ENCODE results near the gene PTPN21. TPM values are rescaled to one million over a fixed set of nuclear protein-coding genes. Genes with fewer than 3 reads are reported as not detected.

PTPN21 gene
- total and polyA plus RNA-seq, 3 experiments from 2014 or later = 0.28 to 0.53 TPM; not detected in 1

- Mint-ChIP-seq H3K4me3 (peak overlapping the region; percentile 84 to 100 (median 89)), H3K27ac (peak overlapping the region; percentile 64 to 100 (median 88)), H3K36me3 (peaks cover 6 to 28% (median 10%) of the 10 kb centered on the region in 3 donors), H3K4me1 (peaks cover 29 to 45% (median 34%) of the 10 kb centered on the region in 3 donors), H3K27me3 (peaks cover 3 to 5% of the 10 kb centered on the region in 2 donors), H3K9me3 (no peaks in the 10 kb centered on the region)
- peaks cover 19% of the 10 kb centered on the region for H3K4me1 ChIP-seq (ENCODE audit: insufficient read depth, low read length)
- peak overlapping the region; percentile 62 for H3K27ac ChIP-seq (ENCODE audit: low read depth, low read length)
- H3K27me3 ChIP-seq (ENCODE audit: insufficient read depth, low read length, poor library complexity, severe bottlenecking) = no peaks in the 10 kb centered on the region
- peak overlapping the region; percentile 71 for H3K4me3 ChIP-seq (ENCODE audit: low read length)
- DNase-seq = no peak
- peaks cover 10% of the 10 kb centered on the region for H3K36me3 ChIP-seq (ENCODE audit: insufficient read depth, low read length)
- CTCF ChIA-PET = interaction anchor here (1.7 kb wide), 1 partner anchor 11 kb away, joined by 3 read pairs; no protein-coding TSS in a partner anchor
- no peaks in the 10 kb centered on the region for H3K9me3 ChIP-seq (ENCODE audit: low read length)
- POLR2A ChIA-PET = no interaction called here
These were observed 9.0 kb upstream of the PTPN21 start for GRCh38 chr14:88563845-88564244.

- POLR2A ChIA-PET = no interaction called here
- Histone ChIP-seq H3K36me3 (ENCODE audit: insufficient read depth, low read length) (peaks cover 2% of the 10 kb centered on the region), H3K4me3 (ENCODE audit: low read length) (peak within 1 kb of the TSS; percentile 71), H3K27ac (ENCODE audit: low read depth, low read length) (peak within 1 kb of the TSS; percentile 62), H3K9me3 (ENCODE audit: low read length) (no peaks in the 10 kb centered on the region), H3K27me3 (ENCODE audit: insufficient read depth, low read length, poor library complexity, severe bottlenecking) (no peaks in the 10 kb centered on the region), H3K4me1 (ENCODE audit: insufficient read depth, low read length) (peaks cover 19% of the 10 kb centered on the region)
- H3K27me3 Mint-ChIP-seq = peaks cover 3 to 5% of the 10 kb centered on the region in 2 donors
- H3K9me3 Mint-ChIP-seq = no peaks in the 10 kb centered on the region
- H3K4me1 Mint-ChIP-seq = peaks cover 31 to 46% (median 35%) of the 10 kb centered on the region in 3 donors
- peaks cover 4 to 20% (median 6%) of the 10 kb centered on the region in 3 donors for H3K36me3 Mint-ChIP-seq
- H3K27ac Mint-ChIP-seq = peak within 1 kb of the TSS in 7 of 8 donors; percentile 86 to 100 (median 92)
- CTCF ChIA-PET = interaction anchor here (1.7 kb wide), 1 partner anchor 10 kb away, joined by 3 read pairs; no protein-coding TSS in a partner anchor
- peak within 1 kb of the TSS; percentile 84 to 100 (median 91) for H3K4me3 Mint-ChIP-seq
- peak; percentile 78 to 91 (median 88) for DNase-seq
These were observed 8.3 kb upstream of the PTPN21 start, which contains the start of gene ZC3H14 for GRCh38 chr14:88562831-88563686. Gene ZC3H14, plus strand, starts transcription at chr14:88563037. Its CDS starts 97 bp downstream, at chr14:88563134.

DNA sequence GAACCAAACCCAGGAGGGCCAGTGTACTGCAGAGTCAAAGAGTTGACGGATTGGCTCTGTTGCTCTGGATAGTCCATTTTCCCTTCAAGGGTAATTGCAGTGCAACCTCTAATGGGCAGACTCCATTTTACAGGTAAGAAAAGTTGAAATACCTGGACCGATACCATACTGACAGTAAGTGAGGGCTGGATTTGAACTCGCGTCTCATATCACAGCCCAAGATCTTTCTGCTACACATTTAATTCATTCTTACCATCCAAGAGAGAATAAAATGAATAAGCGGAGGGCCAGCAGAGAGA, 7.7 kb upstream of the PTPN21 start:
- Mint-ChIP-seq H3K36me3 (peaks cover 0 to 15% (median 2%) of the 10 kb centered on the region in 3 donors), H3K4me3 (peak overlapping the region; percentile 84 to 100 (median 91)), H3K4me1 (peaks cover 35 to 47% (median 37%) of the 10 kb centered on the region in 3 donors), H3K9me3 (no peaks in the 10 kb centered on the region), H3K27ac (peak overlapping the region in 6 of 8 donors; percentile 38 to 100 (median 88)), H3K27me3 (peaks cover 5 to 6% of the 10 kb centered on the region in 2 donors)
- no peaks in the 10 kb centered on the region for H3K9me3 ChIP-seq (ENCODE audit: low read length)
- ChIA-PET CTCF (no interaction called here), POLR2A (no interaction called here)
- peaks cover 19% of the 10 kb centered on the region for H3K4me1 ChIP-seq (ENCODE audit: insufficient read depth, low read length)
- peak overlapping the region; percentile 28 for H3K27ac ChIP-seq (ENCODE audit: low read depth, low read length)
- no peaks in the 10 kb centered on the region for H3K27me3 ChIP-seq (ENCODE audit: insufficient read depth, low read length, poor library complexity, severe bottlenecking)
- DNase-seq = no peak
- H3K36me3 ChIP-seq (ENCODE audit: insufficient read depth, low read length) = no peaks in the 10 kb centered on the region
- H3K4me3 ChIP-seq (ENCODE audit: low read length) = peak overlapping the region; percentile 71

- ChIA-PET POLR2A (no interaction called here), CTCF (no interaction called here)
- Histone ChIP-seq H3K9me3 (ENCODE audit: low read length) (no peaks in the 10 kb centered on the region), H3K27me3 (ENCODE audit: insufficient read depth, low read length, poor library complexity, severe bottlenecking) (peaks cover 16% of the 10 kb centered on the region), H3K36me3 (ENCODE audit: insufficient read depth, low read length) (no peaks in the 10 kb centered on the region), H3K4me1 (ENCODE audit: insufficient read depth, low read length) (peaks cover 34% of the 10 kb centered on the region), H3K27ac (ENCODE audit: low read depth, low read length) (no peak overlapping the region), H3K4me3 (ENCODE audit: low read length) (no peak overlapping the region)
- Mint-ChIP-seq H3K36me3 (peaks cover 0 to 13% (median 0%) of the 10 kb centered on the region in 3 donors), H3K27me3 (peaks cover 20 to 28% of the 10 kb centered on the region in 2 donors), H3K9me3 (peaks cover 0 to 2% (median 0%) of the 10 kb centered on the region in 5 donors), H3K27ac (no peak overlapping the region), H3K4me1 (peaks cover 41 to 60% (median 53%) of the 10 kb centered on the region in 3 donors), H3K4me3 (peak overlapping the region in 1 of 7 donors; percentile 23)
- DNase-seq = no peak
These were observed 5.0 kb upstream of the PTPN21 start for GRCh38 chr14:88559852-88560251.

DNA sequence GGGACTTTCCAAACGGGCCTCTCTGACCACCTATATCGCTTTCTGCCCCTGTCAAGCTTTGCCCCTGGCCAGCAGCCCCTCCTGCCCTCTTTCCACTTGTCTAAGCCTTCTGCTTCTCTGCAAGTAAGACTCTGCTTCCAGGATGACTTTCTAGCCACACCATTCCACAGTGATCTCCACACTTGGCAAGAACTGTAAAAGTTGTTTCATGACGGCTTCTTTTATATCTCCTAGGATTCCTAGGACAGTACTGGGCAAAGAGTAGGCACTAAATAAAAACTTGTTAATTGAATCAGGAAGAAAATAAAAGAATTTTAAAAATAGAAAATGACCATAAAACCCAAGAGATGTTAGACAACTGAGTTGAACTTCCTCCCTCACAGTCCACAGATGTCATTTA, 1.8 kb upstream of the PTPN21 start:
- H3K27me3 ChIP-seq (ENCODE audit: insufficient read depth, low read length, poor library complexity, severe bottlenecking) = peaks cover 44% of the 10 kb centered on the region
- Mint-ChIP-seq H3K4me3 (peak overlapping the region in 2 of 7 donors; percentile 1 to 11), H3K9me3 (peaks cover 0 to 3% (median 0%) of the 10 kb centered on the region in 5 donors), H3K36me3 (no peaks in the 10 kb centered on the region), H3K27me3 (peaks cover 44 to 53% of the 10 kb centered on the region in 2 donors), H3K27ac (peak overlapping the region in 1 of 8 donors; percentile 6), H3K4me1 (peaks cover 27 to 49% (median 44%) of the 10 kb centered on the region in 3 donors)
- no peak overlapping the region for H3K27ac ChIP-seq (ENCODE audit: low read depth, low read length)
- H3K9me3 ChIP-seq (ENCODE audit: low read length) = no peaks in the 10 kb centered on the region
- no peak overlapping the region for H3K4me3 ChIP-seq (ENCODE audit: low read length)
- H3K4me1 ChIP-seq (ENCODE audit: insufficient read depth, low read length) = peaks cover 32% of the 10 kb centered on the region
- CTCF ChIA-PET = interaction anchor here (0.8 kb wide), 1 partner anchor 28 kb away, joined by 3 read pairs; no protein-coding TSS in a partner anchor
- DNase-seq = no peak
- POLR2A ChIA-PET = no interaction called here
- H3K36me3 ChIP-seq (ENCODE audit: insufficient read depth, low read length) = no peaks in the 10 kb centered on the region

GRCh38 chr14:88553886-88554456, 836 bp downstream of the PTPN21 start:
- Histone ChIP-seq H3K36me3 (ENCODE audit: insufficient read depth, low read length) (no peaks in the 10 kb centered on the region), H3K9me3 (ENCODE audit: low read length) (no peaks in the 10 kb centered on the region), H3K4me1 (ENCODE audit: insufficient read depth, low read length) (peaks cover 33% of the 10 kb centered on the region), H3K27ac (ENCODE audit: low read depth, low read length) (no peak overlapping the region), H3K27me3 (ENCODE audit: insufficient read depth, low read length, poor library complexity, severe bottlenecking) (peaks cover 57% of the 10 kb centered on the region), H3K4me3 (ENCODE audit: low read length) (no peak overlapping the region)
- ChIA-PET POLR2A (no interaction called here), CTCF (no interaction called here)
- Mint-ChIP-seq H3K4me1 (peaks cover 27 to 43% (median 43%) of the 10 kb centered on the region in 3 donors), H3K27me3 (peaks cover 52 to 64% of the 10 kb centered on the region in 2 donors), H3K27ac (peak overlapping the region in 1 of 8 donors; percentile 20), H3K9me3 (peaks cover 0 to 3% (median 0%) of the 10 kb centered on the region in 5 donors), H3K36me3 (no peaks in the 10 kb centered on the region), H3K4me3 (peak overlapping the region; percentile 7 to 74 (median 66))
- DNase-seq = peak in 1 of 5 donors; percentile 17

DNA sequence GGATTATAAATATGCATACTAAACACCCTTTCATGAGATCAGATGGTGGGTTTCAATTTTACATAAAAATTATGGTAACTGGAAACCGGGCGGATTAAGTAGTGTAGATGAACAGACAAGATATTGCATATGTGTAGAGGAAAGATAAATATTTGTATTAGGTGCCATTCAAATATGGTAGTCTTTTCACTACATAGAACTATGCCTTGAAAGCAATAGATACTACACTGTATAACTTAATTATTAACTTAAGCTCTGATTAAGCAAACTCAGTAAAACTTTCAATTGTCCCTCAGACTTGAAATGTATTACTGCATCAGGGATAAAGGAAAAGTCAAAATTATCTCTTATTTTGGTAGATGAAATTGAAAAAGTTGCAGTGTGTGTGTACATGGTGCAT, 1.9 kb downstream of the PTPN21 start:
- Histone ChIP-seq H3K4me1 (ENCODE audit: insufficient read depth, low read length) (peaks cover 33% of the 10 kb centered on the region), H3K9me3 (ENCODE audit: low read length) (no peaks in the 10 kb centered on the region), H3K36me3 (ENCODE audit: insufficient read depth, low read length) (no peaks in the 10 kb centered on the region), H3K27me3 (ENCODE audit: insufficient read depth, low read length, poor library complexity, severe bottlenecking) (peaks cover 57% of the 10 kb centered on the region), H3K4me3 (ENCODE audit: low read length) (no peak overlapping the region), H3K27ac (ENCODE audit: low read depth, low read length) (no peak overlapping the region)
- H3K4me1 Mint-ChIP-seq = peaks cover 24 to 39% (median 39%) of the 10 kb centered on the region in 3 donors
- H3K27ac Mint-ChIP-seq = no peak overlapping the region
- H3K36me3 Mint-ChIP-seq = no peaks in the 10 kb centered on the region
- H3K9me3 Mint-ChIP-seq = peaks cover 0 to 3% (median 0%) of the 10 kb centered on the region in 5 donors
- DNase-seq = no peak
- peaks cover 52 to 64% of the 10 kb centered on the region in 2 donors for H3K27me3 Mint-ChIP-seq
- no peak overlapping the region for H3K4me3 Mint-ChIP-seq
- ChIA-PET POLR2A (no interaction called here), CTCF (interaction anchor here (0.7 kb wide), 1 partner anchor 11 kb away, joined by 3 read pairs; no protein-coding TSS in a partner anchor)
